ENCODE measurements around the gene EXOG. TPM values are rescaled to one million over a fixed set of nuclear protein-coding genes. Genes with fewer than 3 reads are reported as not detected.

Gene EXOG
- total and polyA plus RNA-seq, 2 donors (not counting 3 experiments of a cell fraction or from before 2014, with no cell fraction given) = 10.8 to 21.9 TPM

DNA sequence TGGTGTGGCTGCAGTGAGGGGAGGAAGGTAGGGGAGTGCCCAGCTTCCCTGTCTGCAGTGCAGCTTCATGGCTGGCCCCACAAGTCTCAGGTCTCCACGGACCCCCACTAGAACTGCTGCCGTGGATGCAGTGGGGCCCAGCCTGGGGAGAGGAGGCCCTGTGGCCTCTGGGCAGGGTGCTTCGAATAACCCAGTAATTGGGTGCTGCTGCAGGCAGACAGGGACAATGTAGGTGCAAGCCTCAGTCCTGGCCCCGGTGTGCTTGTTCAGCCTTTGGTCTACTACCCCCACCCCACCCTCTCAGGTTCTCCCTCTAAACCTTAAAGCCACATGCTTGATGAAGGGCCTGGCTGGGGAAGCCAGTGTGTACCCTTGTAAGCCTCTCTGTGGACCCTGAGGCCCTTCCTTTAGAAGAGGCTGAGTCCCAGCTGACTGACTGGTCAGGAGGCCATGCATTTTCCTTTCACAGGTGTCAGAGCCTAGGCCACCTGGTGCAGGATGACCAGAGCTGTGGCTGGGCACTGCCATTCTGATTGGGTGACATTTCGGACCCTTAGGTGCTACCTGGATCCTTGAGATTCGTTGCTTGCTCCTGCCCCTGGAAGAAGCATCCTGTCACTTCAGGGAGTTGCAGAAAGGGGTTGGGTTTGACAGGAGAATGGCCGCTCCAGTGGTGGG is 21.1 kb upstream of the EXOG start:
- Histone ChIP-seq H3K27ac (ENCODE audit: insufficient read depth, low read depth, low read length) (no peak overlapping the region), H3K4me2 (ENCODE audit: insufficient read depth, low read length) (no peak overlapping the region), H3K9me1 (replicated peaks; ENCODE audit: control insufficient read depth, extremely low read depth, insufficient read depth, low read length) (no peaks in the 10 kb centered on the region), H3K79me2 (ENCODE audit: control insufficient read depth, insufficient read depth, low read length) (no peaks in the 10 kb centered on the region), H3K9me3 (replicated peaks; ENCODE audit: control insufficient read depth, insufficient read depth, low read length) (no peaks in the 10 kb centered on the region), H3K9ac (replicated peaks; ENCODE audit: extremely low read depth, insufficient read depth, low read length) (no peak overlapping the region), H3K4me3 (replicated peaks in 1 of 3; ENCODE audit: insufficient read depth in 1 of 3, low read depth in 1 of 3, low read length in 3 of 3) (no peak overlapping the region), H4K20me1 (replicated peaks; ENCODE audit: control insufficient read depth, extremely low read depth, insufficient read depth, low read length) (no peaks in the 10 kb centered on the region), H3K4me1 (ENCODE audit: control insufficient read depth, extremely low read depth, insufficient read depth, low read length) (no peaks in the 10 kb centered on the region), H3K27me3 (ENCODE audit: control insufficient read depth in 2 of 2, insufficient read depth in 2 of 2, low read length in 2 of 2) (no peaks in the 10 kb centered on the region), H3K36me3 (ENCODE audit: control insufficient read depth in 2 of 2, extremely low read depth in 1 of 2, insufficient read depth in 2 of 2, low read length in 2 of 2) (no peaks in the 10 kb centered on the region), H2AFZ (ENCODE audit: low read depth, low read length) (no peak overlapping the region)
- DNase-seq (ENCODE audit: low read depth, low spot score) (no peak), FAIRE-seq (no peak)
- TF ChIP-seq FOS (IDR thresholded peaks at IDR 0.05; ENCODE audit: borderline replicate concordance, insufficient read depth, low read length) = no peak
- TF ChIP-seq POLR2AphosphoS5 (IDR thresholded peaks at IDR 0.05; ENCODE audit: insufficient read depth, low read depth, low read length) = no peak
- no peak for TF ChIP-seq EZH2 (IDR thresholded peaks at IDR 0.05; ENCODE audit: borderline replicate concordance, low read depth, low read length, severe bottlenecking)
- TF ChIP-seq JUN (IDR thresholded peaks at IDR 0.05; ENCODE audit: borderline replicate concordance, insufficient read depth, insufficient read length, low read depth) = no peak
- no peak for TF ChIP-seq GATA2 (IDR thresholded peaks at IDR 0.05; ENCODE audit: insufficient read depth, insufficient read length, low read depth, low read length)
- no peak for TF ChIP-seq MYC (IDR thresholded peaks at IDR 0.05; ENCODE audit: low read depth, low read length)
- TF ChIP-seq, protein P1, sequence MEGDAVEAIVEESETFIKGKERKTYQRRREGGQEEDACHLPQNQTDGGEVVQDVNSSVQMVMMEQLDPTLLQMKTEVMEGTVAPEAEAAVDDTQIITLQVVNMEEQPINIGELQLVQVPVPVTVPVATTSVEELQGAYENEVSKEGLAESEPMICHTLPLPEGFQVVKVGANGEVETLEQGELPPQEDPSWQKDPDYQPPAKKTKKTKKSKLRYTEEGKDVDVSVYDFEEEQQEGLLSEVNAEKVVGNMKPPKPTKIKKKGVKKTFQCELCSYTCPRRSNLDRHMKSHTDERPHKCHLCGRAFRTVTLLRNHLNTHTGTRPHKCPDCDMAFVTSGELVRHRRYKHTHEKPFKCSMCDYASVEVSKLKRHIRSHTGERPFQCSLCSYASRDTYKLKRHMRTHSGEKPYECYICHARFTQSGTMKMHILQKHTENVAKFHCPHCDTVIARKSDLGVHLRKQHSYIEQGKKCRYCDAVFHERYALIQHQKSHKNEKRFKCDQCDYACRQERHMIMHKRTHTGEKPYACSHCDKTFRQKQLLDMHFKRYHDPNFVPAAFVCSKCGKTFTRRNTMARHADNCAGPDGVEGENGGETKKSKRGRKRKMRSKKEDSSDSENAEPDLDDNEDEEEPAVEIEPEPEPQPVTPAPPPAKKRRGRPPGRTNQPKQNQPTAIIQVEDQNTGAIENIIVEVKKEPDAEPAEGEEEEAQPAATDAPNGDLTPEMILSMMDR (IDR thresholded peaks at IDR 0.05; ENCODE audit: extremely low read depth in 1 of 2, insufficient read depth in 1 of 2, low read depth in 1 of 2, low read length in 2 of 2) = no peak
- TF ChIP-seq, protein P2, sequence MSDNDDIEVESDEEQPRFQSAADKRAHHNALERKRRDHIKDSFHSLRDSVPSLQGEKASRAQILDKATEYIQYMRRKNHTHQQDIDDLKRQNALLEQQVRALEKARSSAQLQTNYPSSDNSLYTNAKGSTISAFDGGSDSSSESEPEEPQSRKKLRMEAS (IDR thresholded peaks at IDR 0.05; ENCODE audit: insufficient read depth, insufficient read length) = no peak
- TF ChIP-seq POLR2A (IDR thresholded peaks at IDR 0.05; ENCODE audit: low read depth, low read length) = no peak
- ChIA-PET CTCF (no interaction called here), POLR2A (no interaction called here)
- dilution Hi-C loops (cut with MboI; ENCODE audit: extremely low pct_ligation_motif_present, low sequenced_read_pairs) = no loop called here
- intact Hi-C loops (cut with micrococcal nuclease) = loop anchor here (5.0 kb wide), 1 partner anchor 338 kb away; the partner anchor contains the start of genes ACAA1 and MYD88
- BruUV-seq (replicated peaks) = no TSS peak
